H1 (cell line): Measurements from ENCODE around the gene PIK3R5. TPM values are rescaled to one million over a fixed set of nuclear protein-coding genes. Genes with fewer than 3 reads are reported as not detected.

Experiments used
- SAP30 ChIP-seq: fragments of 300-600 bp; sonication (generic); IDR thresholded peaks from 2 replicates; pipeline ENCODE4 v1.7.1; 2012; ENCODE audit warnings: low read length, moderate library complexity, mild to moderate bottlenecking, inconsistent platforms; ENCODE audit not compliant: insufficient read depth, insufficient replicate concordance
- TEAD4 ChIP-seq: IDR thresholded peaks from 2 replicates; pipeline ENCODE4 v1.6.1; 2012; ENCODE audit warnings: low read depth, low read length, inconsistent platforms, mixed read lengths
- polyA plus RNA-seq, 7 experiments: library from polyadenylated mRNA; depleted of rRNA in 3 of 7; stranded (reverse) in 5 of 7; unstranded in 2 of 7; fragments of >200 nt in 5 of 7; fragments of 200-250 nt in 2 of 7; gene quantifications; 1 replicate in 5 of 7; 2 replicates in 1 of 7; 4 replicates in 1 of 7; pipeline versions ENCODE4 v1.2.1 to v1.2.3, GENCODE V29; 2011 to 2013; ENCODE audit warnings: missing spikeins in 2 of 7, mixed read lengths in 2 of 7
- total RNA-seq: library from RNA; stranded (reverse); fragmentation: NEBNext Ultra II Directional; extraction: Animal tissue kit (Norgen Biotek cat#: 25700); gene quantifications from 2 replicates; pipeline ENCODE4 v1.2.1, GENCODE V29; 2021

Gene PIK3R5
- total and polyA plus RNA-seq, 2 of the 8 experiments (the other 6 are each of a cell fraction or from before 2014, with no cell fraction given): 2.7 to 4.3 TPM

DNA sequence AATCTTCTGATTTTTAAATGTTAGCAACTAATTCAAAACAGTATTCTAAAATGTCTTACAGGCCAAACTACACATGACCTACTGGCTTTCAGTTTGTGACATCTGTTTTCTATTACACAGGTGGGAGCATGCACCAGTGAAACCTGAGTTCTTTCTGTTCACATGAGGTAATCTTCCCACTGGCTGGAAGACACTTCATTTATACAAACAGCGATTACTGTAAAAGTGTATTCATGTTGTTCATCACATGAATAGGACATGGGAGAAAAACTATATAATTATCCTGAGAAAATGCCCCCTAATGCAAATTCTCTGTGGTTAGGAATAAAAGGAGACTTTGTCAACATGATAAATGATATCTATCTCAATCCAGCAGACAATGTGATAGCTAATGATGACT lies 11.1 kb upstream of the PIK3R5 start (continued):
- TF ChIP-seq SAP30 (no peak), TEAD4 (no peak)
